HepG2 (cell line): ENCODE measurements around the gene PAX4. TPM values are rescaled to one million over a fixed set of nuclear protein-coding genes. Genes with fewer than 3 reads are reported as not detected.
A peak's percentile ranks its signal among the peaks of the same experiment; 100 is the strongest.

ENCODE experiments used
- ATAC-seq: fragments of 200-7000 bp; cut with Tn5 transposase; 3 replicates; pipeline ENCODE4 v1.9.1; 2020; ENCODE audit warnings: mild to moderate bottlenecking, moderate library complexity
- BruUV-seq: library from RNA; stranded (reverse); fragments of 400-500 nt; replicated peaks from 2 replicates; lab custom pipeline; 2021; lab: Mats Ljungman, UMichigan
- CTCF ChIA-PET: fragments of 300-600 bp; formaldehyde crosslinking; extraction: SDS; loops from one replicate; lab custom pipeline; 2021; ENCODE audit warnings: low total read pairs, inconsistent platforms, low intra/inter-chr PET ratio; lab: Yijun Ruan, JAX
- POLR2A ChIA-PET: fragments of 350-600 bp; sonication (Branson Sonifier 250); formaldehyde crosslinking; loops from one replicate; lab custom pipeline; 2020; ENCODE audit warnings: antibody characterized with exemption, inconsistent platforms; lab: Yijun Ruan, JAX
- DNase-seq: peaks from one replicate; pipeline ENCODE4 v3.0.0-alpha.2; 2015; ENCODE audit warnings: low spot score
- FAIRE-seq: peaks from 3 replicates; lab custom pipeline; 2011; peaks lifted over from hg19 to GRCh38; lab: Jason Lieb, UNC
- H2AFZ ChIP-seq: one replicate; pipeline ENCODE4 v1.6.1; 2011; ENCODE audit warnings: low read length, inconsistent platforms
- H3K27ac ChIP-seq: fragments of 300-600 bp; 3 replicates; pipeline ENCODE4 v1.8.0; 2011; ENCODE audit warnings: mixed run types, mild to moderate bottlenecking, mixed read lengths, low read length, inconsistent platforms; ENCODE audit not compliant: insufficient read depth; ENCODE audit errors: extremely low read length
- H3K27me3 ChIP-seq, 2 experiments: fragments of 200-600 bp in 1 of 2; 2 replicates in 1 of 2; 3 replicates in 1 of 2; pipeline versions ENCODE4 v1.6.0 to v1.8.0; 2011; ENCODE audit warnings: low read length in 2 of 2, mild to moderate bottlenecking in 2 of 2, moderate library complexity in 2 of 2, inconsistent platforms in 1 of 2; ENCODE audit not compliant: insufficient read depth in 2 of 2, control insufficient read depth in 1 of 2
- H3K36me3 ChIP-seq, 2 experiments: fragments of 200-600 bp in 1 of 2; replicated peaks in 1 of 2; 2 replicates in 1 of 2; 3 replicates in 1 of 2; pipeline versions ENCODE4 v1.5.1 to v1.8.0; 2011; ENCODE audit warnings: low read length in 2 of 2, inconsistent platforms in 1 of 2; ENCODE audit not compliant: insufficient read depth in 2 of 2, control insufficient read depth in 1 of 2
- H3K4me1 ChIP-seq: 2 replicates; pipeline ENCODE4 v1.5.1; 2012; ENCODE audit warnings: low read length, inconsistent platforms; ENCODE audit not compliant: insufficient read depth
- H3K4me2 ChIP-seq: 2 replicates; pipeline ENCODE4 v1.6.0; 2011; ENCODE audit warnings: low read depth, low read length, inconsistent platforms
- H3K4me3 ChIP-seq, 3 experiments: fragments of 200-600 bp in 1 of 3; sonication (generic), shearing (Covaris generic) in 1 of 3; replicated peaks in 1 of 3; 2 replicates each; pipeline ENCODE4 v1.5.1; 2011 to 2016; ENCODE audit warnings: low read length in 3 of 3, inconsistent platforms in 2 of 3, low read depth in 2 of 3, mild to moderate bottlenecking in 2 of 3, control low read depth in 1 of 3, mixed read lengths in 1 of 3; ENCODE audit not compliant: insufficient read depth in 1 of 3
- H3K79me2 ChIP-seq: one replicate; pipeline ENCODE4 v1.6.1; 2011; ENCODE audit warnings: low read length, inconsistent platforms; ENCODE audit not compliant: insufficient read depth
- H3K9ac ChIP-seq: 2 replicates; pipeline ENCODE4 v1.6.0; 2011; ENCODE audit warnings: mild to moderate bottlenecking, low read depth, low read length, inconsistent platforms; ENCODE audit not compliant: insufficient read depth
- H3K9me3 ChIP-seq: 2 replicates; pipeline ENCODE4 v1.5.1; 2012; ENCODE audit warnings: mild to moderate bottlenecking, low read length
- H4K20me1 ChIP-seq: 2 replicates; pipeline ENCODE4 v1.6.0; 2011; ENCODE audit warnings: inconsistent platforms, mild to moderate bottlenecking, low read length, moderate library complexity; ENCODE audit not compliant: insufficient read depth
- CBX2 ChIP-seq, 2 experiments: fragments of 200-600 bp in 1 of 2; sonication (generic); formaldehyde crosslinking in 1 of 2; IDR thresholded peaks; 2 replicates each; pipeline versions ENCODE4 v1.7.0 to v1.8.1; 2018 to 2022; ENCODE audit warnings: low read depth in 2 of 2, low read length in 1 of 2, mild to moderate bottlenecking in 1 of 2, missing genetic modification reagents in 1 of 2
- GABPA ChIP-seq, 2 experiments: IDR thresholded peaks; 2 replicates each; pipeline ENCODE4 v1.6.1; 2011 to 2016; ENCODE audit warnings: low read depth in 2 of 2, low read length in 1 of 2, missing biosample characterization in 1 of 2, missing genetic modification characterization in 1 of 2
- GMEB1 ChIP-seq: sonication (generic); formaldehyde crosslinking; IDR thresholded peaks from 2 replicates; pipeline ENCODE4 v1.5.1; 2020; ENCODE audit warnings: missing genetic modification reagents, mild to moderate bottlenecking, borderline replicate concordance
- GRHL1 ChIP-seq: sonication (generic); formaldehyde crosslinking; conservative IDR thresholded peaks from 2 replicates; pipeline ENCODE4 v1.8.0; 2022; ENCODE audit warnings: missing genetic modification reagents
- PHF5A ChIP-seq: IDR thresholded peaks from one replicate; pipeline ENCODE4 v1.6.1; 2018; ENCODE audit warnings: low read depth, missing genetic modification reagents; ENCODE audit not compliant: unreplicated experiment
- POLR2AphosphoS2 ChIP-seq: IDR thresholded peaks from 2 replicates; pipeline ENCODE4 v1.6.1; 2011; ENCODE audit warnings: low read depth, low read length, improper control_type of control experiment
- SMC3 ChIP-seq: IDR thresholded peaks from 2 replicates; pipeline ENCODE4 v1.6.1; 2011; ENCODE audit warnings: low read length, improper control_type of control experiment
- SRY ChIP-seq: sonication (generic); formaldehyde crosslinking; IDR thresholded peaks from 2 replicates; pipeline ENCODE4 v1.8.0; 2022; ENCODE audit warnings: mild to moderate bottlenecking, missing genetic modification reagents
- TBL1XR1 ChIP-seq: fragments of 150-350 bp; IDR thresholded peaks from 2 replicates; pipeline ENCODE4 v1.6.1; 2014; ENCODE audit warnings: borderline replicate concordance, low read length; ENCODE audit not compliant: partially characterized antibody
- ZFP36L2 ChIP-seq: sonication (generic); formaldehyde crosslinking; IDR thresholded peaks from 2 replicates; pipeline ENCODE4 v1.4.0; 2020; ENCODE audit warnings: missing genetic modification reagents
- ZNF350 ChIP-seq: sonication (generic); formaldehyde crosslinking; IDR thresholded peaks from 2 replicates; pipeline ENCODE4 v1.4.0; 2020; ENCODE audit warnings: mild to moderate bottlenecking, low read depth, missing genetic modification reagents, borderline replicate concordance
- ZNF501 ChIP-seq: sonication (generic); formaldehyde crosslinking; IDR thresholded peaks from 2 replicates; pipeline ENCODE4 v1.5.1; 2020; ENCODE audit warnings: mild to moderate bottlenecking, moderate library complexity, missing genetic modification reagents
- ZNF75D ChIP-seq: sonication (generic); formaldehyde crosslinking; IDR thresholded peaks from 2 replicates; pipeline ENCODE4 v1.8.1; 2023; ENCODE audit warnings: missing genetic modification reagents, mild to moderate bottlenecking, borderline replicate concordance
- ZNF792 ChIP-seq: IDR thresholded peaks from 2 replicates; pipeline ENCODE4 v1.6.1; 2016
- ZSCAN31 ChIP-seq: sonication (generic); formaldehyde crosslinking; IDR thresholded peaks from 2 replicates; pipeline ENCODE4 v1.5.0; 2020; ENCODE audit warnings: low read depth, mild to moderate bottlenecking, missing genetic modification reagents
- WGBS: methylation state at CpG from one replicate; pipeline ENCODE4 v1.1.6; 2017; ENCODE audit warnings: low lambda C conversion rate; 5-methylcytosine and 5-hydroxymethylcytosine counted together
- in situ Hi-C: cut with HindIII; loops from 2 replicates; pipeline ENCODE4 v1.10.0; 2017; ENCODE audit warnings: low pct_unique_long_range_greater_than_20kb; ENCODE audit not compliant: extremely low pct_ligation_motif_present
- intact Hi-C: fragments of 100-400 bp; cut with micrococcal nuclease; formaldehyde crosslinking; loops from one replicate; pipeline ENCODE4 v1.10.0; 2022; ENCODE audit not compliant: unreplicated experiment
- polyA plus RNA-seq, 8 experiments: library from polyadenylated mRNA; depleted of rRNA in 3 of 8; stranded (reverse) in 7 of 8; unstranded in 1 of 8; fragments of >200 nt; fragmentation: Illumina TruSeq in 4 of 8; extraction: Trizol in 4 of 8; gene quantifications; 2 replicates each; pipeline versions ENCODE4 v1.2.1 to v1.2.3, GENCODE V29; 2011 to 2016; ENCODE audit warnings: low read depth in 4 of 8, missing spikeins in 1 of 8, mixed read lengths in 1 of 8; ENCODE audit not compliant: insufficient read depth in 1 of 8
- total RNA-seq, 5 experiments: library from RNA; depleted of rRNA; stranded (reverse); fragments of >200 nt; fragmentation: Illumina TruSeq; extraction: Trizol; gene quantifications; 2 replicates each; pipeline ENCODE4 v1.2.3, GENCODE V29; 2016; ENCODE audit warnings: low read depth in 1 of 5

The PAX4 gene
- total and polyA plus RNA-seq, 2 of the 13 experiments (the other 11 are each of a cell fraction or from before 2014, with no cell fraction given): not detected

GRCh38 chr7:127585044-127585953, 32.6 kb downstream of the PAX4 start, which contains the start of gene GCC1:
TSS of gene GCC1 (minus strand) at chr7:127585596. CDS start at chr7:127585182, 414 bp downstream.
- DNase-seq (peak; percentile 75), FAIRE-seq (no peak), ATAC-seq (peak; percentile 63)
- peak within 1 kb of the TSS; percentile 62 for H3K27ac ChIP-seq
- 63% methylated on average over 18 of the region's 78 CpGs for WGBS
- peaks cover 13% of the 10 kb centered on the region for H3K79me2 ChIP-seq
- BruUV-seq: TSS peak; percentile 56
- peak within 1 kb of the TSS; percentile 90 for H3K4me2 ChIP-seq
- H3K4me3 ChIP-seq: peak within 1 kb of the TSS; percentile 68 to 86 (median 83)
- H3K9ac ChIP-seq: peak within 1 kb of the TSS; percentile 84
- CTCF ChIA-PET: no interaction called here
- POLR2A ChIA-PET: no interaction called here
- H3K27me3 ChIP-seq: no peaks in the 10 kb centered on the region; a peak in 1 of 5 replicates
- H2AFZ ChIP-seq: peak within 1 kb of the TSS; percentile 78
- no peaks in the 10 kb centered on the region; the same call in 1 of the 2 replicates for H4K20me1 ChIP-seq
- peaks cover 75% of the 10 kb centered on the region for H3K4me1 ChIP-seq
- peaks cover 3 to 5% of the 10 kb centered on the region in 2 experiments; a peak in 3 of 5 replicates for H3K36me3 ChIP-seq
- intact Hi-C loops: loop anchor here (10.0 kb wide), 2 partner anchors 70 to 190 kb away; partner anchors contain the start of genes SND1 and ZNF800
- no peaks in the 10 kb centered on the region for H3K9me3 ChIP-seq
- in situ Hi-C loops: no loop called here
- TF ChIP-seq TBL1XR1 (no peak), GRHL1 (no peak), ZNF350 (CRISPR knock-in tag) (peak; percentile 71; the same call in 1 of the 2 replicates), POLR2AphosphoS2 (no peak), PHF5A (CRISPR knock-in tag) (no peak), SRY (CRISPR knock-in tag) (peak; percentile 32; the same call in 1 of the 2 replicates), CBX2 (IDR thresholded peaks at IDR 0.05; ENCODE audit: low read depth, low read length) (no peak), CBX2 (CRISPR knock-in tag; IDR thresholded peaks at IDR 0.05; ENCODE audit: low read depth) (no peak), ZNF792 (CRISPR knock-in tag) (peak; percentile 74), SMC3 (no peak), ZFP36L2 (peak; percentile 42; the same call in 1 of the 2 replicates), ZSCAN31 (CRISPR knock-in tag) (peak; percentile 76), GMEB1 (peak; percentile 56; the same call in 1 of the 2 replicates), ZNF75D (CRISPR knock-in tag) (no peak), GABPA (IDR thresholded peaks at IDR 0.05; ENCODE audit: low read depth, low read length) (peak; percentile 85), GABPA (CRISPR knock-in tag; IDR thresholded peaks at IDR 0.05; ENCODE audit: low read depth) (peak; percentile 91), ZNF501 (CRISPR knock-in tag) (peak; percentile 20; the same call in 1 of the 2 replicates)
